OCI-LY1 (cell line): Measurements from ENCODE around the gene DCBLD2.

ENCODE experiments used
- H2AFZ ChIP-seq: fragments of 200-600 bp; sonication (generic), shearing (Covaris generic); 2 replicates; pipeline ENCODE4 v1.6.0; 2014; ENCODE audit warnings: antibody characterized with exemption, mild to moderate bottlenecking, low read length
- H3F3A ChIP-seq: fragments of 200-600 bp; sonication (generic), shearing (Covaris generic); 2 replicates; pipeline ENCODE4 v1.6.0; 2014; ENCODE audit warnings: mild to moderate bottlenecking, antibody characterized with exemption, low read length, moderate library complexity; ENCODE audit not compliant: insufficient read depth
- H3K27ac ChIP-seq: fragments of 200-600 bp; sonication (generic); 2 replicates; pipeline ENCODE4 v1.5.1; 2014; ENCODE audit warnings: low read length, mixed run types, mild to moderate bottlenecking, low read depth; ENCODE audit not compliant: poor library complexity, severe bottlenecking
- H3K27me3 ChIP-seq: fragments of 200-600 bp; sonication (generic); 2 replicates; pipeline ENCODE4 v1.6.0; 2014; ENCODE audit warnings: antibody characterized with exemption, mild to moderate bottlenecking, low read length, moderate library complexity; ENCODE audit not compliant: insufficient read depth
- H3K36me3 ChIP-seq: fragments of 200-600 bp; sonication (generic); 2 replicates; pipeline ENCODE4 v1.6.1; 2014; ENCODE audit warnings: mild to moderate bottlenecking, antibody characterized with exemption, low read length, moderate library complexity, mixed read lengths; ENCODE audit not compliant: insufficient read depth
- H3K4me1 ChIP-seq: fragments of 200-600 bp; sonication (generic); 2 replicates; pipeline ENCODE4 v1.5.1; 2014; ENCODE audit warnings: mild to moderate bottlenecking, low read length, moderate library complexity; ENCODE audit not compliant: insufficient read depth, severe bottlenecking
- H3K4me2 ChIP-seq: fragments of 200-600 bp; sonication (generic), shearing (Covaris generic); 2 replicates; pipeline ENCODE4 v1.6.1; 2014; ENCODE audit warnings: low read length
- H3K4me3 ChIP-seq: fragments of 200-600 bp; sonication (generic); 2 replicates; pipeline ENCODE4 v1.5.1; 2014; ENCODE audit warnings: low read length, low read depth, mild to moderate bottlenecking, mixed read lengths; ENCODE audit not compliant: poor library complexity, severe bottlenecking
- H3K79me2 ChIP-seq: fragments of 200-600 bp; shearing (Covaris generic); 2 replicates; pipeline ENCODE4 v1.6.1; 2016; ENCODE audit warnings: mixed run types, low read length, mixed read lengths; ENCODE audit not compliant: insufficient read depth
- H3K9ac ChIP-seq: fragments of 200-600 bp; sonication (generic), shearing (Covaris generic); 2 replicates; pipeline ENCODE4 v1.6.1; 2014; ENCODE audit warnings: mild to moderate bottlenecking, low read length, mixed read lengths
- H3K9me2 ChIP-seq: fragments of 200-600 bp; sonication (generic), shearing (Covaris generic); 2 replicates; pipeline ENCODE4 v1.6.1; 2014; ENCODE audit warnings: low read depth, mild to moderate bottlenecking, low read length, mixed read lengths
- H3K9me3 ChIP-seq: fragments of 200-600 bp; shearing (Covaris generic); 2 replicates; pipeline ENCODE4 v1.6.1; 2014; ENCODE audit warnings: low read length, mixed read lengths
- H4K20me1 ChIP-seq: fragments of 200-600 bp; sonication (generic), shearing (Covaris generic); 2 replicates; pipeline ENCODE4 v1.6.0; 2016; ENCODE audit warnings: mild to moderate bottlenecking, low read length; ENCODE audit not compliant: insufficient read depth
- CTCF ChIP-seq: fragments of 200-600 bp; sonication (generic), shearing (Covaris generic); IDR thresholded peaks from 2 replicates; pipeline ENCODE4 v1.5.1; 2017; ENCODE audit warnings: mild to moderate bottlenecking, antibody characterized with exemption, low read length, moderate library complexity, mixed read lengths
- EZH2 ChIP-seq: fragments of 200-600 bp; sonication (generic), shearing (Covaris generic); IDR thresholded peaks from 2 replicates; pipeline ENCODE4 v1.8.0; 2017; ENCODE audit warnings: borderline replicate concordance, mixed run types, mild to moderate bottlenecking, antibody characterized with exemption, low read length, moderate library complexity, mixed read lengths

Gene DCBLD2

GRCh38 chr3:98811048-98811447, 90.4 kb downstream of the DCBLD2 start:
- H3K36me3 ChIP-seq: no peaks in the 10 kb centered on the region
- H3K4me1 ChIP-seq: no peaks in the 10 kb centered on the region
- no peaks in the 10 kb centered on the region for H3K9me3 ChIP-seq
- no peaks in the 10 kb centered on the region for H3F3A ChIP-seq
- no peak overlapping the region for H2AFZ ChIP-seq
- H3K4me2 ChIP-seq: no peak overlapping the region
- H3K9me2 ChIP-seq: no peaks in the 10 kb centered on the region
- H3K27ac ChIP-seq: no peak overlapping the region
- TF ChIP-seq EZH2 (no peak), CTCF (no peak)
- no peak overlapping the region for H3K9ac ChIP-seq
- H3K27me3 ChIP-seq: no peaks in the 10 kb centered on the region
- H4K20me1 ChIP-seq: no peaks in the 10 kb centered on the region
- H3K79me2 ChIP-seq: no peaks in the 10 kb centered on the region
- H3K4me3 ChIP-seq: no peak overlapping the region

GRCh38 chr3:98809557-98809956, 91.9 kb downstream of the DCBLD2 start:
- Histone ChIP-seq H3K4me1 (no peaks in the 10 kb centered on the region), H3K9me3 (no peaks in the 10 kb centered on the region), H3K9me2 (no peaks in the 10 kb centered on the region), H3K27ac (no peak overlapping the region), H4K20me1 (no peaks in the 10 kb centered on the region), H3K36me3 (no peaks in the 10 kb centered on the region), H3K4me2 (no peak overlapping the region), H3K79me2 (no peaks in the 10 kb centered on the region), H3K27me3 (no peaks in the 10 kb centered on the region), H3K4me3 (no peak overlapping the region), H2AFZ (no peak overlapping the region), H3F3A (no peaks in the 10 kb centered on the region), H3K9ac (no peak overlapping the region)
- no peak for TF ChIP-seq CTCF
- no peak for TF ChIP-seq EZH2

GRCh38 chr3:98808071-98808470, 93.4 kb downstream of the DCBLD2 start:
- H4K20me1 ChIP-seq: no peaks in the 10 kb centered on the region
- no peak overlapping the region for H3K4me2 ChIP-seq
- no peaks in the 10 kb centered on the region for H3K9me3 ChIP-seq
- no peaks in the 10 kb centered on the region for H3K4me1 ChIP-seq
- H3F3A ChIP-seq: no peaks in the 10 kb centered on the region
- no peaks in the 10 kb centered on the region for H3K79me2 ChIP-seq
- no peak overlapping the region for H2AFZ ChIP-seq
- no peak overlapping the region for H3K4me3 ChIP-seq
- H3K36me3 ChIP-seq: no peaks in the 10 kb centered on the region
- H3K27ac ChIP-seq: no peak overlapping the region
- no peak overlapping the region for H3K9ac ChIP-seq
- no peaks in the 10 kb centered on the region for H3K27me3 ChIP-seq
- no peak for TF ChIP-seq EZH2
- TF ChIP-seq CTCF: no peak
- no peaks in the 10 kb centered on the region for H3K9me2 ChIP-seq
